Astrocyte (in vitro differentiated cells and primary cell): ENCODE data around the gene ADAM8. TPM values are rescaled to one million over a fixed set of nuclear protein-coding genes. Genes with fewer than 3 reads are reported as not detected.

ENCODE experiments used
- DNase-seq: peaks from one replicate; pipeline ENCODE4 v3.0.0-alpha.2; 2010; ENCODE audit warnings: low read depth
- FAIRE-seq: peaks from 2 replicates; lab custom pipeline; 2011; peaks lifted over from hg19 to GRCh38; lab: Jason Lieb, UNC
- H2AFZ ChIP-seq: 2 replicates; pipeline ENCODE4 v1.6.0; 2012; ENCODE audit warnings: low read depth, low read length, inconsistent platforms
- H3K27ac ChIP-seq: 2 replicates; pipeline ENCODE4 v1.5.1; 2011; ENCODE audit warnings: low read depth, low read length, inconsistent platforms
- H3K27me3 ChIP-seq: 2 replicates; pipeline ENCODE4 v1.6.0; 2011; ENCODE audit warnings: low read length, inconsistent platforms; ENCODE audit not compliant: insufficient read depth
- H3K36me3 ChIP-seq: 2 replicates; pipeline ENCODE4 v1.5.1; 2011; ENCODE audit warnings: low read length, inconsistent platforms; ENCODE audit not compliant: insufficient read depth
- H3K4me1 ChIP-seq: 2 replicates; pipeline ENCODE4 v1.5.1; 2011; ENCODE audit warnings: low read length, inconsistent platforms; ENCODE audit not compliant: insufficient read depth
- H3K4me2 ChIP-seq: 2 replicates; pipeline ENCODE4 v1.6.0; 2012; ENCODE audit warnings: low read length, inconsistent platforms
- H3K4me3 ChIP-seq: 2 replicates; pipeline ENCODE4 v1.5.1; 2011; ENCODE audit warnings: low read depth, mild to moderate bottlenecking, low read length, inconsistent platforms; ENCODE audit not compliant: insufficient read depth
- H3K79me2 ChIP-seq: 2 replicates; pipeline ENCODE4 v1.6.0; 2012; ENCODE audit warnings: mild to moderate bottlenecking, low read length, inconsistent platforms; ENCODE audit not compliant: insufficient read depth
- H3K9ac ChIP-seq: 2 replicates; pipeline ENCODE4 v1.6.0; 2012; ENCODE audit warnings: mild to moderate bottlenecking, low read length, inconsistent platforms
- H3K9me3 ChIP-seq: 2 replicates; pipeline ENCODE4 v1.5.1; 2012; ENCODE audit warnings: low read depth, mild to moderate bottlenecking, low read length, inconsistent platforms; ENCODE audit not compliant: insufficient read depth
- H4K20me1 ChIP-seq: 2 replicates; pipeline ENCODE4 v1.6.0; 2012; ENCODE audit warnings: low read length, inconsistent platforms; ENCODE audit not compliant: insufficient read depth
- H3K27ac Mint-ChIP-seq: one replicate; pipeline ENCODE4 v1.8.0; 2021; ENCODE audit warnings: mild to moderate bottlenecking, mixed read lengths; ENCODE audit not compliant: unreplicated experiment
- H3K27me3 Mint-ChIP-seq: one replicate; pipeline ENCODE4 v1.8.0; 2021; ENCODE audit warnings: low read depth, mixed read lengths; ENCODE audit not compliant: unreplicated experiment
- H3K36me3 Mint-ChIP-seq: one replicate; pipeline ENCODE4 v1.8.0; 2021; ENCODE audit warnings: low read depth, mixed read lengths; ENCODE audit not compliant: unreplicated experiment
- H3K4me1 Mint-ChIP-seq: one replicate; pipeline ENCODE4 v1.8.0; 2021; ENCODE audit warnings: low read depth, mixed read lengths; ENCODE audit not compliant: unreplicated experiment
- H3K4me3 Mint-ChIP-seq: one replicate; pipeline ENCODE4 v1.8.0; 2021; ENCODE audit warnings: mild to moderate bottlenecking, moderate library complexity, mixed read lengths; ENCODE audit not compliant: unreplicated experiment
- H3K9me3 Mint-ChIP-seq: one replicate; pipeline ENCODE4 v1.8.0; 2021; ENCODE audit warnings: mild to moderate bottlenecking, mixed read lengths; ENCODE audit not compliant: unreplicated experiment
- CTCF ChIP-seq: IDR thresholded peaks from 2 replicates; pipeline ENCODE4 v1.5.1; 2011; ENCODE audit warnings: low read depth, mild to moderate bottlenecking, inconsistent platforms, low read length, moderate library complexity; ENCODE audit not compliant: insufficient read depth
- EZH2 ChIP-seq: IDR thresholded peaks from 2 replicates; pipeline ENCODE4 v1.6.1; 2012; ENCODE audit warnings: mild to moderate bottlenecking, low read length, inconsistent platforms; ENCODE audit not compliant: insufficient read depth
- total RNA-seq: library from RNA; stranded (reverse); gene quantifications from 2 replicates; pipeline ENCODE4 v1.2.1, GENCODE V29; 2021

ADAM8 gene
- total RNA-seq, 1 donor from 2014 or later = 4.6 TPM

- H3K27me3 ChIP-seq = peaks cover 2% of the 10 kb centered on the region
- TF ChIP-seq EZH2 (no peak), CTCF (no peak)
These were observed 58.7 kb downstream of the ADAM8 start for GRCh38 chr10:133217800-133218589.

GRCh38 chr10:133216776-133217175, 59.9 kb downstream of the ADAM8 start:
- DNase-seq = no peak
- TF ChIP-seq EZH2 (no peak), CTCF (no peak)
- H3K9me3 ChIP-seq = no peaks in the 10 kb centered on the region

More at GRCh38 chr10:133217800-133218589, 58.7 kb downstream of the ADAM8 start:
- DNase-seq = no peak
- Histone ChIP-seq H3K36me3 (no peaks in the 10 kb centered on the region), H3K9ac (no peak overlapping the region), H3K4me2 (no peak overlapping the region), H4K20me1 (no peaks in the 10 kb centered on the region), H3K27ac (no peak overlapping the region), H3K4me1 (no peaks in the 10 kb centered on the region), H3K4me3 (no peak overlapping the region), H3K9me3 (no peaks in the 10 kb centered on the region), H2AFZ (no peak overlapping the region), H3K79me2 (no peaks in the 10 kb centered on the region)
- Mint-ChIP-seq H3K9me3 (no peaks in the 10 kb centered on the region), H3K27me3 (peaks cover 37% of the 10 kb centered on the region), H3K4me1 (no peaks in the 10 kb centered on the region), H3K36me3 (no peaks in the 10 kb centered on the region), H3K27ac (no peak overlapping the region), H3K4me3 (no peak overlapping the region)
- no peak for FAIRE-seq

GRCh38 chr10:133215586-133215985, 61.1 kb downstream of the ADAM8 start:
- Histone ChIP-seq H3K9ac (no peak overlapping the region), H3K4me3 (no peak overlapping the region), H3K4me2 (no peak overlapping the region), H3K36me3 (no peaks in the 10 kb centered on the region), H3K27ac (no peak overlapping the region), H3K27me3 (peaks cover 2% of the 10 kb centered on the region), H4K20me1 (no peaks in the 10 kb centered on the region), H3K9me3 (no peaks in the 10 kb centered on the region), H3K4me1 (no peaks in the 10 kb centered on the region), H2AFZ (no peak overlapping the region), H3K79me2 (no peaks in the 10 kb centered on the region)
- Mint-ChIP-seq H3K27ac (no peak overlapping the region), H3K36me3 (no peaks in the 10 kb centered on the region), H3K9me3 (no peaks in the 10 kb centered on the region), H3K4me1 (no peaks in the 10 kb centered on the region), H3K4me3 (no peak overlapping the region), H3K27me3 (peaks cover 34% of the 10 kb centered on the region)
- FAIRE-seq (no peak), DNase-seq (no peak)
- TF ChIP-seq EZH2 = no peak
- no peak for TF ChIP-seq CTCF

More at GRCh38 chr10:133216776-133217175, 59.9 kb downstream of the ADAM8 start:
- Histone ChIP-seq H4K20me1 (no peaks in the 10 kb centered on the region), H2AFZ (no peak overlapping the region), H3K4me1 (no peaks in the 10 kb centered on the region), H3K9ac (no peak overlapping the region), H3K27me3 (peaks cover 2% of the 10 kb centered on the region), H3K4me2 (no peak overlapping the region), H3K79me2 (no peaks in the 10 kb centered on the region), H3K4me3 (no peak overlapping the region), H3K27ac (no peak overlapping the region), H3K36me3 (no peaks in the 10 kb centered on the region)
- Mint-ChIP-seq H3K9me3 (no peaks in the 10 kb centered on the region), H3K36me3 (no peaks in the 10 kb centered on the region), H3K4me1 (no peaks in the 10 kb centered on the region), H3K27me3 (peaks cover 42% of the 10 kb centered on the region), H3K27ac (no peak overlapping the region), H3K4me3 (no peak overlapping the region)
- no peak for FAIRE-seq
